ENCODE measurements around the gene FLCN.

- TF ChIP-seq, protein P1, sequence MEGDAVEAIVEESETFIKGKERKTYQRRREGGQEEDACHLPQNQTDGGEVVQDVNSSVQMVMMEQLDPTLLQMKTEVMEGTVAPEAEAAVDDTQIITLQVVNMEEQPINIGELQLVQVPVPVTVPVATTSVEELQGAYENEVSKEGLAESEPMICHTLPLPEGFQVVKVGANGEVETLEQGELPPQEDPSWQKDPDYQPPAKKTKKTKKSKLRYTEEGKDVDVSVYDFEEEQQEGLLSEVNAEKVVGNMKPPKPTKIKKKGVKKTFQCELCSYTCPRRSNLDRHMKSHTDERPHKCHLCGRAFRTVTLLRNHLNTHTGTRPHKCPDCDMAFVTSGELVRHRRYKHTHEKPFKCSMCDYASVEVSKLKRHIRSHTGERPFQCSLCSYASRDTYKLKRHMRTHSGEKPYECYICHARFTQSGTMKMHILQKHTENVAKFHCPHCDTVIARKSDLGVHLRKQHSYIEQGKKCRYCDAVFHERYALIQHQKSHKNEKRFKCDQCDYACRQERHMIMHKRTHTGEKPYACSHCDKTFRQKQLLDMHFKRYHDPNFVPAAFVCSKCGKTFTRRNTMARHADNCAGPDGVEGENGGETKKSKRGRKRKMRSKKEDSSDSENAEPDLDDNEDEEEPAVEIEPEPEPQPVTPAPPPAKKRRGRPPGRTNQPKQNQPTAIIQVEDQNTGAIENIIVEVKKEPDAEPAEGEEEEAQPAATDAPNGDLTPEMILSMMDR (IDR thresholded peaks at IDR 0.05; ENCODE audit: low read length), result no peak
- TF ChIP-seq EZH2 (IDR thresholded peaks at IDR 0.05; ENCODE audit: borderline replicate concordance, low read length), result no peak
Measured at GRCh38 chr17:17175917-17176316, 61.1 kb downstream of the FLCN start.

Data from OCI-LY1 (cell line).